ENCODE measurements around the gene RAI14. TPM values are rescaled to one million over a fixed set of nuclear protein-coding genes. Genes with fewer than 3 reads are reported as not detected.
A peak's percentile ranks its signal among the peaks of the same experiment; 100 is the strongest.

RAI14 gene
- total and polyA plus RNA-seq, 3 donors from 2014 or later, result 34.3 to 54.6 (median 49.6) TPM

DNA sequence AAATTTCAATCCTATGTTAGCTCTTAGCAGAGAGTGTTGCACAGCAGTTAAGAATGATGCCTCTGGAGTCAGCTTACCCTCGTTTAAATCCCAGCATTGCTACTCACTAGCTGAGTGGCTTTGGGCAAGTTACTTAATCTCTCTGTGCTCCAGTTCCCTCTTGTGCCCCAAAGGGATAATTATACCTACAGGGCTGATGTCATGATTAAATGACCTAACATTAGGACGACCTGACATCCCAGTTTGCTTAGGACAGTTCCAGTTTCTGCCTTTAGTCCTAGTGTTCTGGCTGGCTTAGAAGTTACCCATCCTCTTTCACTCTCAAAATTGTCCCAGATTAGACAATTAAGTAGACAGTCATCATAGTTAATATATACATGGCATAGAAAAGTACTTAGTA is 4.3 kb upstream of the RAI14 start:
- no peaks in the 10 kb centered on the region for H3K4me1 ChIP-seq
- 66 to 91% methylated on average over 1 to 2 of the region's 2 CpGs for WGBS, 2 donors
- no peak for TF ChIP-seq POLR2A (IDR thresholded peaks at IDR 0.05)
- no peak for TF ChIP-seq CTCF (IDR thresholded peaks at IDR 0.05)
- H3K9me3 ChIP-seq, result no peaks in the 10 kb centered on the region
- no peak overlapping the region for H3K4me3 ChIP-seq
- no peaks in the 10 kb centered on the region for H3K36me3 ChIP-seq (ENCODE audit: low read depth, missing control alignments)
- H3K27ac ChIP-seq, result no peak overlapping the region
- intact Hi-C loops (cut with DNase I; ENCODE audit: low total_unique reads), result no loop called here
- no peak for DNase-seq
- no peaks in the 10 kb centered on the region for H3K27me3 ChIP-seq

DNA sequence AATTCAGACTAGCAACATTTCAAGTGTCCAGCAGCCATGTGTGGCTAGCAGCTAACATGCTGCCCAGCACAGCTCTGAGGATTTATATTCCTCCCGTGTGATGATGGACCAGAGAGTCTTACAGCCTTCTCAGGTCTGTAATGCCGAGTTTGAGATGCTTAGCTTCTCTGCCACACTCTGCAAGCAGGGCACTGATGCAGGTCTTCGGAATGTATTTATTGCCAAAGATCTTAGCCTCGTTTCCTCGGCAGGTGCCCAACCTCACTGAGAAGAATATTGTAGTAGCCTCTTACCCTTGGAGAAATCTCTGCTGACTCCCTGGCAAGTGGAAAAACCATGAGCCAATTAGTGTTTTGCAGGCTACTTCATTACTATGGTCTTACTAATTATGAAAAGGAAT is 3.7 kb upstream of the RAI14 start:
- 27 to 30% methylated on average over 5 of the region's 5 CpGs for WGBS, 2 donors
- Histone ChIP-seq H3K4me1 (no peaks in the 10 kb centered on the region), H3K27ac (no peak overlapping the region)

DNA sequence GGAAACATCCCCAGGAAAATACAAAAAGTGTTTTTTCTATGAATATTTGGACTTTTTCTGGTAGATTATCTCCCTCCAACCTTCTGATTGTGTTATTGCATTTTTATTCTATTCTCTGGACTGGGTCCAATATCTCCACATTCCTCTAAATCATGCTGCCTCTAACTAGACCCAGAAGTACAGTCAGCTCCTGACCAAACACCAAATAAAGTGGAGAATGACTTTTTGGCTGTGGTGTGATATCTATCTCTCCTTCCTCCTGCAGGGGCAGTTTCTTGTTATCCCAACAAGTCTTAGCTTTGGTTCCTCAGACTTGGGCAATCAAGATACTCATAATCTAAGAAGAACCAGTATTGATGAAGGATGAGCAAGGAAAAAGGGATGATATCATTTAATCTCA is 3.2 kb upstream of the RAI14 start:
- Histone ChIP-seq H3K4me3 (no peak overlapping the region), H3K36me3 (ENCODE audit: low read depth, missing control alignments) (no peaks in the 10 kb centered on the region), H3K9me3 (no peaks in the 10 kb centered on the region), H3K4me1 (no peaks in the 10 kb centered on the region), H3K27ac (no peak overlapping the region), H3K27me3 (no peaks in the 10 kb centered on the region)
- intact Hi-C loops (cut with DNase I; ENCODE audit: low total_unique reads), result no loop called here
- no peak for TF ChIP-seq CTCF (IDR thresholded peaks at IDR 0.05)
- TF ChIP-seq POLR2A (IDR thresholded peaks at IDR 0.05), result no peak
- DNase-seq, result no peak

More for the DNA sequence above, 3.7 kb upstream of the RAI14 start:
- Histone ChIP-seq H3K27me3 (no peaks in the 10 kb centered on the region), H3K9me3 (no peaks in the 10 kb centered on the region), H3K36me3 (ENCODE audit: low read depth, missing control alignments) (no peaks in the 10 kb centered on the region), H3K4me3 (no peak overlapping the region)
- TF ChIP-seq POLR2A (IDR thresholded peaks at IDR 0.05) (no peak), CTCF (IDR thresholded peaks at IDR 0.05) (no peak)
- intact Hi-C loops (cut with DNase I; ENCODE audit: low total_unique reads), result no loop called here
- no peak for DNase-seq

GRCh38 chr5:34653708-34654107 is 2.4 kb upstream of the RAI14 start:
- Histone ChIP-seq H3K4me3 (no peak overlapping the region), H3K27me3 (no peaks in the 10 kb centered on the region), H3K36me3 (ENCODE audit: low read depth, missing control alignments) (no peaks in the 10 kb centered on the region), H3K4me1 (no peaks in the 10 kb centered on the region), H3K27ac (no peak overlapping the region), H3K9me3 (no peaks in the 10 kb centered on the region)
- TF ChIP-seq POLR2A (IDR thresholded peaks at IDR 0.05), result no peak
- TF ChIP-seq CTCF (IDR thresholded peaks at IDR 0.05), result no peak
- DNase-seq, result no peak
- intact Hi-C loops (cut with DNase I; ENCODE audit: low total_unique reads), result no loop called here

DNA sequence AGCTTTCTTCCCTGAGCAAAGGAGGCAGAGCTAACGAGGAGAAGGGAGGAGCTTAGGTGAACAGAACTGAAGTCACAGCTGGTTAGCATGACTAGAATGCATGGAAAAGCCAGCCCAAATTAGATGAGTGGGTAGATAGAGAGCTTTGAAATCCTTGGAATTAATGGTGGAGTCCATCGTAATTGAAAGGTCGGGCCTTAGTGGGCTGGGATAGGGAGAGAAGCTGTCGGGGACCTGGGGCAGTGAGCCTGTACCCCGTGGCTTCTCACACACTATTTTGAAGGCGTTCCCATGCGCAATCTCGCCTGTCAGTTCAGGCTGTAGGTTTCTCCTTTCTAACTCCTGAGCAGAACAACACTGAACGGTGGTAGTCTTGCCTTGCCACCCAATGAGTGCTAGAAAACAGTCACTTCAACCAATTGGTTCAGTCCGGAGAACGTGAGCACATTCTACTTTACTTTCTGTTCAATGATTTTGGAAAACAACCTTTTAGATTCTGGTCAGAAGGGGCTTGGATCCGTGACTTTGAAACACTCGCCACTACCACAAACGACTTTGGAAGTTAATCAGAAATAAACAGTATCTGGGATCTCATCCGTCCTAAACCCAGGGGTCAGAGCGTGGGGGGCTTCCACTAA is 655 bp upstream of the RAI14 start:
- intact Hi-C loops (cut with DNase I; ENCODE audit: low total_unique reads), result no loop called here

More for the DNA sequence above, 655 bp upstream of the RAI14 start:
- no peaks in the 10 kb centered on the region for H3K36me3 ChIP-seq (ENCODE audit: low read depth, missing control alignments)
- H3K4me3 ChIP-seq, result peak overlapping the region; percentile 74 to 90
- no peaks in the 10 kb centered on the region for H3K4me1 ChIP-seq
- TF ChIP-seq POLR2A (IDR thresholded peaks at IDR 0.05) (no peak), CTCF (IDR thresholded peaks at IDR 0.05) (no peak)
- H3K27me3 ChIP-seq, result no peaks in the 10 kb centered on the region
- H3K27ac ChIP-seq, result peak overlapping the region; percentile 78 to 90
- peak; percentile 62 for DNase-seq
- H3K9me3 ChIP-seq, result no peaks in the 10 kb centered on the region
- 0 to 3% methylated on average over 16 of the region's 16 CpGs for WGBS, 2 donors

All from testis (tissue), 3 donors.